Measurements from ENCODE around the gene FOXO1. TPM values are rescaled to one million over a fixed set of nuclear protein-coding genes. Genes with fewer than 3 reads are reported as not detected.

Gene FOXO1
- total RNA-seq, 2 donors from 2014 or later: 20.1 to 29.7 TPM

DNA sequence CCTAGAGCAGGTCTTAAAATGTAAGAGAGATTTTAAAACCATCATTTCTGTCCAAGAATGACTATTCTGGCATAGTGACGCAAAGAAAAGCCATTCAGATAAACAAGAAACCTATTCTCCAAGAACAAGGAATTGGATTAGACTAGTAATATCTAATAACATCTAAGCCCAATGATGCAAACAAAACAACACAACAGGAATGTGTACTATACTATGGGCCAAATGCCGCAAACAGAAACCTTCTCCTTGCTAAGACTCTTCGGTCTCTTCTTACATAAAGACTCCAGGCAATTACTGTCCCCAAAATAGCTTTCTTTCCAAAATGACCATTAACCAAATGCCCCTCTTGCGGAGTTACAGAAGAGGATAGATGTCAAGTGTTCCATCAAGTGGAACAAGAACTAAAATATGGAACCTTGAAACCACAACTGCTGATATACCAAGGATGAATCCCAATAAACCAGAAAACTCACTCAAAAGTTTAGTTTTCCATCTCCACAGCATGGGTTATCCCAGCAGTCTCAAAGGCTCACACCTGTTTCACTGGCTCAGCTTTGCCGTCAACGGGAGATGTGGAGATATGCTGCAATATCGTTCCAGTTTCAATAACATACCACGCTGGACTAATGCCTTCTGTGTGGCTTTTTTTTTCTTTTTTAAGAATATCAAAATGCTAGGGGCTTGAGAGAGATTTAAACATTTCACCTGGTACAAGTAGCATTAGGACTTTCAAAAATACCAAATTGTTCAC is 76.2 kb downstream of the FOXO1 start:
- no peak for DNase-seq
- H3K9me3 Mint-ChIP-seq: no peaks in the 10 kb centered on the region
- Histone ChIP-seq H3K4me1 (ENCODE audit: control insufficient read depth, insufficient read depth, low read length) (peaks cover 26% of the 10 kb centered on the region), H3K4me3 (ENCODE audit: low read length) (no peak overlapping the region), H3K27ac (ENCODE audit: low read depth, low read length) (no peak overlapping the region), H3K36me3 (ENCODE audit: control insufficient read depth, insufficient read depth, low read length) (no peaks in the 10 kb centered on the region), H3K9me3 (ENCODE audit: control insufficient read depth, low read length) (no peaks in the 10 kb centered on the region), H3K9ac (ENCODE audit: extremely low read depth, low read length, poor library complexity, severe bottlenecking) (no peak overlapping the region), H3K27me3 (ENCODE audit: control insufficient read depth, insufficient read depth, low read length, poor library complexity, severe bottlenecking) (no peaks in the 10 kb centered on the region)
- TF ChIP-seq, protein P1, sequence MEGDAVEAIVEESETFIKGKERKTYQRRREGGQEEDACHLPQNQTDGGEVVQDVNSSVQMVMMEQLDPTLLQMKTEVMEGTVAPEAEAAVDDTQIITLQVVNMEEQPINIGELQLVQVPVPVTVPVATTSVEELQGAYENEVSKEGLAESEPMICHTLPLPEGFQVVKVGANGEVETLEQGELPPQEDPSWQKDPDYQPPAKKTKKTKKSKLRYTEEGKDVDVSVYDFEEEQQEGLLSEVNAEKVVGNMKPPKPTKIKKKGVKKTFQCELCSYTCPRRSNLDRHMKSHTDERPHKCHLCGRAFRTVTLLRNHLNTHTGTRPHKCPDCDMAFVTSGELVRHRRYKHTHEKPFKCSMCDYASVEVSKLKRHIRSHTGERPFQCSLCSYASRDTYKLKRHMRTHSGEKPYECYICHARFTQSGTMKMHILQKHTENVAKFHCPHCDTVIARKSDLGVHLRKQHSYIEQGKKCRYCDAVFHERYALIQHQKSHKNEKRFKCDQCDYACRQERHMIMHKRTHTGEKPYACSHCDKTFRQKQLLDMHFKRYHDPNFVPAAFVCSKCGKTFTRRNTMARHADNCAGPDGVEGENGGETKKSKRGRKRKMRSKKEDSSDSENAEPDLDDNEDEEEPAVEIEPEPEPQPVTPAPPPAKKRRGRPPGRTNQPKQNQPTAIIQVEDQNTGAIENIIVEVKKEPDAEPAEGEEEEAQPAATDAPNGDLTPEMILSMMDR (conservative IDR thresholded peaks at IDR 0.05): no peak
- H3K4me1 Mint-ChIP-seq: peaks cover 61% of the 10 kb centered on the region
- H3K27ac Mint-ChIP-seq: no peak overlapping the region
- H3K27me3 Mint-ChIP-seq (ENCODE audit: insufficient read depth): no peaks in the 10 kb centered on the region
- H3K4me3 Mint-ChIP-seq: no peak overlapping the region
- WGBS, 2 experiments (ENCODE audit: insufficient coverage in 1 of 2, insufficient read length in 1 of 2): 96 to 100% methylated on average over 7 to 8 of the region's 8 CpGs
- no peaks in the 10 kb centered on the region for H3K36me3 Mint-ChIP-seq (ENCODE audit: low read depth)

DNA sequence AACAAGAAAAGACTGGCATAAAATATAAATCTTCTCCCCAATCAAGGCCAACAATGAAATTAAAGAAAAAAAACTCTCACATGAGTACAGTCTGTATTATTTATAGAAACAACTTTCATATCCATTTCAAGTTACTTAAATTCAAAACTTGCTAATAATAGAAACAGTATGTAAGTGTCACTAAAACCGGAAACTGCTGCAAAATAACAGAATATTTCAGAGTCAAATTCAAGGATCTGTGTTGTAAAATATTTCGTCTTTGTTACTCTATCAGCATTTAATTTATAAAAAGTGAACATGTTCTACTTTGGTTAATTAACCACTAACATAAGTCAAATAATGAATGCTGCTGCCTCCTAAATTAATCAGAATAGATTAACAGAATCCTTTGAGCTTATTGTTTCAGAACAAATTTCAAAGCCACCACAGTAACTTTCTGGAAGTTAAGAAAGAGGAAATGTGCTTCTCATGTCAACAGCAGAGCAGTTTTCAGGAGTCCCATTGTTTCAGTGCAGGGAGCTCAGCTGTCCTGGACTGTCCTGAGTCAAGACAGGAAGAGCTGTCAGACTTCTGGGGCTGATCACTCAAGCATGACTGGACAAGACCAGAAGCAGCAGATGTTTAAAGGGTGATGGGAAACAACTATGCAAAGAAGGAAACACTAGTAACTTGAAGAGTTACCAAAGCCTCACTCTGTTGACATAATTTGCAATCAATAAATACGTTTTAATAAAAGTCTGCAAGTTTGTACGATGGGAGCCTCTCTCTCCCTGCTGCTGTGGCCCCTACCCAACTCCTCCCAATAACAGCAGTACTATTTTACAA is 76.9 kb downstream of the FOXO1 start:
- H3K4me1 Mint-ChIP-seq: peaks cover 67% of the 10 kb centered on the region
- H3K27ac ChIP-seq (ENCODE audit: low read depth, low read length): peak overlapping the region; percentile 9
- DNase-seq: no peak
- H3K36me3 ChIP-seq (ENCODE audit: control insufficient read depth, insufficient read depth, low read length): no peaks in the 10 kb centered on the region
- no peaks in the 10 kb centered on the region for H3K27me3 Mint-ChIP-seq (ENCODE audit: insufficient read depth)
- 80 to 93% methylated on average over 1 to 4 of the region's 4 CpGs for WGBS, 2 experiments (ENCODE audit: insufficient coverage in 1 of 2, insufficient read length in 1 of 2)
- no peak overlapping the region for H3K9ac ChIP-seq (ENCODE audit: extremely low read depth, low read length, poor library complexity, severe bottlenecking)
- no peaks in the 10 kb centered on the region for H3K9me3 ChIP-seq (ENCODE audit: control insufficient read depth, low read length)
- H3K4me3 ChIP-seq (ENCODE audit: low read length): no peak overlapping the region
- H3K36me3 Mint-ChIP-seq (ENCODE audit: low read depth): no peaks in the 10 kb centered on the region
- H3K4me1 ChIP-seq (ENCODE audit: control insufficient read depth, insufficient read depth, low read length): peaks cover 26% of the 10 kb centered on the region
- H3K4me3 Mint-ChIP-seq: no peak overlapping the region
- no peak overlapping the region for H3K27ac Mint-ChIP-seq
- no peaks in the 10 kb centered on the region for H3K9me3 Mint-ChIP-seq
- TF ChIP-seq, protein P1 (conservative IDR thresholded peaks at IDR 0.05): no peak
- no peaks in the 10 kb centered on the region for H3K27me3 ChIP-seq (ENCODE audit: control insufficient read depth, insufficient read depth, low read length, poor library complexity, severe bottlenecking)

- WGBS, 2 experiments (ENCODE audit: insufficient coverage in 1 of 2, insufficient read length in 1 of 2): 88% methylated on average over 1 of the region's 2 CpGs; no CpG with 5 or more reads in 1 of the 2 experiments
Observed at GRCh38 chr13:40588101-40588500, 78.3 kb downstream of the FOXO1 start.

More at GRCh38 chr13:40588101-40588500, 78.3 kb downstream of the FOXO1 start:
- Histone ChIP-seq H3K27me3 (ENCODE audit: control insufficient read depth, insufficient read depth, low read length, poor library complexity, severe bottlenecking) (no peaks in the 10 kb centered on the region), H3K36me3 (ENCODE audit: control insufficient read depth, insufficient read depth, low read length) (no peaks in the 10 kb centered on the region), H3K27ac (ENCODE audit: low read depth, low read length) (no peak overlapping the region), H3K4me3 (ENCODE audit: low read length) (no peak overlapping the region), H3K4me1 (ENCODE audit: control insufficient read depth, insufficient read depth, low read length) (peaks cover 26% of the 10 kb centered on the region), H3K9ac (ENCODE audit: extremely low read depth, low read length, poor library complexity, severe bottlenecking) (no peak overlapping the region), H3K9me3 (ENCODE audit: control insufficient read depth, low read length) (peaks cover 12% of the 10 kb centered on the region)
- no peak overlapping the region for H3K27ac Mint-ChIP-seq
- H3K36me3 Mint-ChIP-seq (ENCODE audit: low read depth): peaks cover 8% of the 10 kb centered on the region
- no peak for DNase-seq
- peaks cover 62% of the 10 kb centered on the region for H3K4me1 Mint-ChIP-seq
- H3K9me3 Mint-ChIP-seq: peaks cover 8% of the 10 kb centered on the region
- H3K4me3 Mint-ChIP-seq: no peak overlapping the region
- H3K27me3 Mint-ChIP-seq (ENCODE audit: insufficient read depth): no peaks in the 10 kb centered on the region
- TF ChIP-seq, protein P1 (conservative IDR thresholded peaks at IDR 0.05): no peak
